Ishikawa (cell line): ENCODE data around the gene PODNL1.

ENCODE experiments used
- CREB1 ChIP-seq: IDR thresholded peaks from 2 replicates; pipeline ENCODE4 v1.6.1; 2012; ENCODE audit warnings: low read depth
- EGR1 ChIP-seq: IDR thresholded peaks from 2 replicates; pipeline ENCODE4 v1.6.1; 2012
- EP300 ChIP-seq: IDR thresholded peaks from 2 replicates; pipeline ENCODE4 v1.6.1; 2012; ENCODE audit warnings: borderline replicate concordance
- MAX ChIP-seq: IDR thresholded peaks from 2 replicates; pipeline ENCODE4 v1.6.1; 2012
- REST ChIP-seq: IDR thresholded peaks from 2 replicates; pipeline ENCODE4 v1.6.1; 2012; ENCODE audit warnings: low read depth, mild to moderate bottlenecking
- TAF1 ChIP-seq: IDR thresholded peaks from 2 replicates; pipeline ENCODE4 v1.6.1; 2012; ENCODE audit warnings: low read depth, mild to moderate bottlenecking
- YY1 ChIP-seq: IDR thresholded peaks from 2 replicates; pipeline ENCODE4 v1.6.1; 2012; ENCODE audit warnings: low read depth

- TF ChIP-seq TAF1 (no peak), EP300 (no peak), EGR1 (no peak), YY1 (no peak), REST (no peak), MAX (no peak), CREB1 (no peak)
Measured at GRCh38 chr19:13923194-13923987, 14.8 kb downstream of the PODNL1 start.
